A549 treated with RU486 at 1 μM for 4 hours (cell line): Measurements from ENCODE around the gene WDR83. TPM values are rescaled to one million over a fixed set of nuclear protein-coding genes. Genes with fewer than 3 reads are reported as not detected.

Source experiments
- total RNA-seq: library from RNA; stranded (reverse); fragments of 200-300 nt; extraction: Qiagen RNA extraction; gene quantifications from 5 replicates; pipeline ENCODE4 v1.2.3, GENCODE V29; 2022; ENCODE audit warnings: low read depth

Gene WDR83, protein sequence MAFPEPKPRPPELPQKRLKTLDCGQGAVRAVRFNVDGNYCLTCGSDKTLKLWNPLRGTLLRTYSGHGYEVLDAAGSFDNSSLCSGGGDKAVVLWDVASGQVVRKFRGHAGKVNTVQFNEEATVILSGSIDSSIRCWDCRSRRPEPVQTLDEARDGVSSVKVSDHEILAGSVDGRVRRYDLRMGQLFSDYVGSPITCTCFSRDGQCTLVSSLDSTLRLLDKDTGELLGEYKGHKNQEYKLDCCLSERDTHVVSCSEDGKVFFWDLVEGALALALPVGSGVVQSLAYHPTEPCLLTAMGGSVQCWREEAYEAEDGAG
- 7.9 to 11.6 TPM (median 10.0 TPM) in 5 replicates for total RNA-seq

DNA sequence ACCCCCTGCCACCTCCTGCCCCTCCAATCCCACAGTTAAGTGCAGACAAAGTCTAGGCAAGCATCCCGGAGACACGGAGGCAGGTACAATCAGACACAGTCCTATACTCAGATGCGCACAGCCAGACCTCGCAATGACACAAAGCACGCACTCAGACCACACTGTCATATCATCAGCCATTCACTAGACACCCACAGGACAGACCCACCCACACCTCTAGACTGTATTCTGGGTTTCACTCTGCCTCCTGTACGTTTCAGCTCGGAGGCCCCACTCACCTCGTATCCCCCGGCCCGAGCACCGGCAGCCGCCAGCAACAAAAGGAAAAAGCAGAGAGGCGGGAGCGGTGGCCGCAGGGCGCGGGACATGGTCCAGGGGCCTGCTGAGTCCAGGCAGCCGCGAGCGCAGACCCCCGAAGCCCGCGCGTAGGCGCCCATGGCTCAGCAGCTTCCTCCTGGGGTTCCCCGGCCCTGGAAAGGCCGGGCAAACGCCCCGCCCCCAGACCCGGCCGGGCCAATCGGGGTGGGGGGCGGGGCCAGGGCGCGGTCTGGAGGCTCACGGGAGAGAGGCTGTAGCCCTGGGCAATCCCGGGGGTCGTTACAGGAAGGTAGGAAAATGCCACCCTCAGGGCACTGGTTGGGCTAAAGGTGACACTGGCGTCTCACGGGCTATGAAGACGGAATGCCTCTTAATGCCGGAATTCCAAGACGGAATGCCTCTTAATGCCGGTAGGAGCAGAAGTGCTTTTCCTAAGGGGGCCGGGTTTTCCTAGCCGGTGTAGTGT is at the start of gene WDR83, which contains the start of gene MAN2B1:
WDR83 (plus strand) TSS at position 543 of the 784 bp plus-strand sequence. CDS start 2,984 bp downstream, outside the sequence.
MAN2B1 (minus strand) TSS at position 478 of the 784 bp plus-strand sequence; CDS start at position 437, 41 bp downstream.

DNA sequence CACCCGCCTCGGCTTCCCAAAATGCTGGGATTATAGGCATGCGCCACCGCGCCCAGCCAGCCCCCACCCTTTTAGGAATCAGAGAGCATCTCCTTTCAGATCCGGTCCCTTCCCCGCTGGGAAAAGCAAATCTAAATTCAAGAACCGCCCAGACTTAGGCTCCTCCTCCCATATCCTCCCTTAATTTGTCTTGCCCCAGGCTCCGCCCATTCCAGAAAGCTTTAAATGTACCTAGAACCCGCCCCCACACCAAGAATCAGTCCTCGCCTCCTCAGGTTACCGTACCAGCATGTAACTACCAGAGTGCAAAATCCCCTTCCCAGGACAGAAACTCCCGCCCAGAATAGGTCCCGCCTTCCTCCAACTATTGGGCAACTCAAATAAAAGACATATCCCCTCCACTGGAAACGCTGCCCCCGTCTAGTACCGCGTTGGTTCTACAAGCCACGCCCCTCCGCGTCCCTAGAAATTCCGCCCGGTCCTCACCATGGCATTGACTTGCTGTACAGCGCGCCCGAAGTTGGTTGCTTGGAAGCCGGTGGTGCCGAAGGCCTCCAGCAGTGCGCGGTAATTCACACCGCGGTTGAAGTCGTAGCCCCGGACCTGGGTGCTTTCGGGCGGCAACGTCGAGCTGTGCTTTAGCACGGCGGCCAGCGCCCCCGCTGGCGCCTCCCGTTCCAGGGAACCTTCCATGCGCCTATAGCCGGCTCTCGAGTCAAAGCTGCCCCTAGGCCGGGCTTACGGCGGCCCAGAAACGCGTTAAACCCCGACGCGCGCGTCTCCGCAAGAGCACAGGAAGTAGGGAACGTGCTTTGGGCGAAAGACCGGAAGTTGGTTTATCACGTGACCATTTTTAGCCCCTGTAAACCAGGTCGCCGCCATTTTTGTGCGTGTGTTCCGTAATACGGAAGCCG is 14.7 kb downstream of the WDR83 start, which contains the start of gene DHPS:
DHPS (minus strand) TSS at position 807 of the 914 bp plus-strand sequence; CDS start at position 693, 114 bp downstream.

DNA sequence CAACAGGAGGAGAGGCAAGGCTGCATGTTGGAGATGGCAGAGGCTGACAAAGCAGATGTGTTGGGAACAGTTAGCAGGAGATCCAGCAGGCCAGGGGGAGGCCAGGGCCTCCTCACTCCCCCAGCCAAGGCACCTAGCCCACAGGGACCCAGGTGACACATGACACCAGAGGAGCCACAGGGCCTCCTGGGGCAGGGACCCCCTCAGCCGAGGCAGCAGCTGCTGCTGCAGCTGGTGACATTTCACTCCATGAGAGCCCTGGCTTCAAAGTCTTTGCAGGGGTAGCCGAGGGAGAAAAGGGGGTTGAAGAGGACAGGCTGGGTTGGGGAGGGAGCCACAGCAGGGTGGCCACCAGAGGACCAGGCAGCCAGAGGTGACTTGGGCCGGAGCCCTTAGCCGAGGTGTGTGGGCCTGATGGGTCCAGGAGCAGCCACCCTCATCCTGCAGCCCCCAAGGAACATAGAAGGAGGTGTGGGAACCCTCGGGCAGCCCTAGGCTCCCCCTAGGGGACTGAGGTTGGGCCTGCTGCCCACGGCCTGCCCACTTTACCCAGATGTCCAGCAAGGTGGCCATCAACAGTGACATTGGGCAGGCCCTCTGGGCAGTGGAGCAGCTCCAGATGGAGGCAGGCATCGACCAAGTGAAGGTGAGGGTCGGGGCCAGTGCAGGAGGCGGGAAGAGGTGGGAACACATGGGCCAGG is 21.0 kb downstream of the WDR83 start, which contains the start of gene GNG14:
GNG14 (plus strand) TSS at position 503 of the 701 bp plus-strand sequence; CDS start at position 554, 51 bp downstream.

DNA sequence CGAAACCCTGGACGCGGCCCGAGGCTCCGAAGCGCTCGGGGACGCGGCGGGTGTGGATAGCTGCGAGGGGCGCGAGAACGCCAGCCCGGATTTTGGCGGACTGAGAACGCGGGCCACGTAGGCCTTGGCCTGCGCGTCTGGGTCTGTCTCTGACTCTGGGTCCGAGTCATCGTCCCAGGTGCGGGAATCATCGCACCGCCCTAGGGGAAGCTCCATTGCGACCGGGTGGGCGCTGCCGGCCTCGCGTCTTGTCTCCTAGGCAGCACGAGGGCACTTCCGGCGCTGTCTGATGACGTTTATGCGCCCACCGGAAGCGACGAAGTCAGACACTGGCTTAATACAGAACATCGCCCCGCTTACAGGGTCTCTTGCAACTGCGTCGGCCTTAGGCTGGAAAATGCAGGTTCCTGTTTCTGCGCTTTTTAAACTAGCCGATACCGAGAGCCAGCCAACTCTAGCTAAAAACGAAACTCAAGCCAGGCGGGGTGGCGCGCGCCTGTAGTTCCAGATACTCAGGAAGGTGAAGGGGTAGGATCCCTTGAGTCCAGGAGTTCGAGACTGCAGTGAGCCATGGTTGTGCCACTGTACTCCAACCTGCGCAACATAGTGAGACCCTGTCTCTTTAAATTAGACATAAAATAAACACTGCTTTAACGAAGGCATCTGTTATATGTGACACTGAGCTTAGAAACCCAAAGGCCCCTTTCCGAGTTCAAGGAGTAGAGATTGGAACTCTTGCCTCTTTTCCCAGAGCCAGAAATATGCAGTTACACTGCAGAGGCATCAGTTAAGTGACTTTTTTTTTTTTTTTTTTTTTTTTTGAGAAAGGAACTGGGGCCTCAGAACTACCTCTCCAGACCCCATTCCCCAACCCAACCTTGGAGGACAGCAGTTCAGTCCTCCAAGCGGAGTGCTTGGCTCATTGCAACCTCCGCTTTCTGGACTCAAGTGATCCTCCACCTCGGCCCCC is 30.0 kb downstream of the WDR83 start, which contains the start of gene FBXW9:
FBXW9 (minus strand) TSS at position 266 of the 970 bp plus-strand sequence; CDS start at position 216, 50 bp downstream.

DNA sequence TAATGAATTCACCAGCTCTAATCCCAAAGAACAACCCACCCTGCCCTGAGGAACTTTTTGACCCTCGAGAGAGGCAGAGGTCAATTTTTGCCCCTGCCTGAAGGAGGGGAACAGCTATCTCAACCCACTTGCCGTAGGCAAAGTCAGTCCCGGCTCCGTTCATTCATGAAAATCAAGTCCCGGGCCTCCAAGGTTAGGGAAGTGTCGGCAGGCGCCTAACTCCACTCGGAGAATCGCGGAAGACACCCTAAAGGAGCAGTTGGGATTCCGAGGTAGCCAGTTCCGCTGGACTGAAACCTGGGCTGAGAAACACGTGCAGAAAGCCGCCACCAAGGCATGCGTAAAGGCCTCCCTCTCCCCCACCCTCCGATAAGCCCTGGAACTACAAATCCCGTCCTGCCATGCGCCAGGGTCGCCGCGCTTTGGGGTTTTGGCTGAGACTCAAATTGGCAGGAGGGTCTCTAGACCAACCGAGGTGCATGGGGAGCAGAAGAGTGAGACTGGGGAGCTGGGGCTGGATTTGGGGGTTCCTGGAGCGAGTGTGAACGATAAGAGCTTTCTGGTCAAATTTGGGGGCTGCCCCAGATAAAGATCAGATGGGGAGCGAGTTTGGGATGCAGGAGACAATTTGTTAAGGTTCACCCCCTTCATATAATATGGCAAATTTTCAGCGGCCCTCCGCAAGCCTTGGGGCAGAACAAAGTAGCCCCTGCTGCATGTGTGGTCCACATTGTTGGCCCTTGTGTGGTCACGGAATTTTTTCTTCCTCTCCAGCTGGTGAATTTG is 57.2 kb downstream of the WDR83 start, which contains the start of gene TNPO2:
TNPO2 (minus strand) TSS at position 292 of the 786 bp plus-strand sequence. CDS start 2,955 bp downstream, outside the sequence.

Other genes with a start within 250 kb of the WDR83 start
- gene ZNF443, start 225.8 kb upstream of the WDR83 start, total RNA-seq, result 0.76 to 1.5 TPM (median 0.99 TPM) in 5 replicates
- gene ZNF709, start 182.0 kb upstream of the WDR83 start, total RNA-seq, result 0.05 TPM in 1 of 5 replicates, not detected in the others
- 0.95 to 2.9 TPM (median 2.1 TPM) in 5 replicates for gene ZNF564, start 115.3 kb upstream of the WDR83 start, total RNA-seq
- gene ZNF490, start 56.0 kb upstream of the WDR83 start, total RNA-seq, result 0.45 to 0.81 TPM (median 0.66 TPM) in 5 replicates
- 4.3 to 6.2 TPM (median 5.3 TPM) in 5 replicates for gene ZNF791, start 55.9 kb upstream of the WDR83 start, total RNA-seq
- gene MAN2B1, start 65 bp upstream of the WDR83 start, total RNA-seq, result 16.4 to 21.2 TPM (median 17.4 TPM) in 5 replicates
- 40.7 to 54.1 TPM (median 49.5 TPM) in 5 replicates for gene DHPS, start 15.1 kb downstream of the WDR83 start, total RNA-seq
- gene GNG14, start 21.2 kb downstream of the WDR83 start, total RNA-seq, result not detected in 5 replicates
- 8.2 to 13.6 TPM (median 11.5 TPM) in 5 replicates for gene FBXW9, start 29.8 kb downstream of the WDR83 start, total RNA-seq
- 27.4 to 35.2 TPM (median 32.5 TPM) in 5 replicates for gene TNPO2, start 57.1 kb downstream of the WDR83 start, total RNA-seq
- gene TRIR, start 67.9 kb downstream of the WDR83 start, total RNA-seq, result 156 to 216 TPM (median 205 TPM) in 5 replicates
- 70.9 to 96.0 TPM (median 93.4 TPM) in 5 replicates for gene GET3, start 70.7 kb downstream of the WDR83 start, total RNA-seq
- gene BEST2, start 85.0 kb downstream of the WDR83 start, total RNA-seq, result 0.05 to 0.14 TPM in 2 of 5 replicates, not detected in the others
- gene HOOK2, start 108.7 kb downstream of the WDR83 start, total RNA-seq, result 8.1 to 12.5 TPM (median 9.9 TPM) in 5 replicates
- gene JUNB, start 124.7 kb downstream of the WDR83 start, total RNA-seq, result 86.0 to 165 TPM (median 133 TPM) in 5 replicates
- gene PRDX2, start 135.0 kb downstream of the WDR83 start, total RNA-seq, result 0.48 to 1.4 TPM (median 0.76 TPM) in 5 replicates
- gene THSD8, start 135.3 kb downstream of the WDR83 start, total RNA-seq, result 0.70 to 17.2 TPM (median 12.5 TPM) in 4 of 5 replicates, not detected in the other
- 32.3 to 49.1 TPM (median 44.2 TPM) in 5 replicates for gene RNASEH2A, start 139.8 kb downstream of the WDR83 start, total RNA-seq
- gene RTBDN, start 167.8 kb downstream of the WDR83 start, total RNA-seq, result 0.10 to 0.34 TPM (median 0.22 TPM) in 4 of 5 replicates, not detected in the other
- gene MAST1, start 171.7 kb downstream of the WDR83 start, total RNA-seq, result 1.1 to 2.5 TPM (median 1.6 TPM) in 5 replicates
- gene DNASE2, start 214.6 kb downstream of the WDR83 start, total RNA-seq, result 25.6 to 33.3 TPM (median 31.1 TPM) in 5 replicates
- not detected in 5 replicates for gene KLF1, start 220.4 kb downstream of the WDR83 start, total RNA-seq
- gene GCDH, start 224.4 kb downstream of the WDR83 start, total RNA-seq, result 9.1 to 10.2 TPM (median 9.5 TPM) in 5 replicates